GM21737 (cell line): ENCODE measurements around the gene CNN2.

Experiments used
- ATAC-seq: cut with Tn5 transposase; IDR thresholded peaks from one replicate; pipeline ENCODE4 v1.9.1; 2021; ENCODE audit warnings: mild to moderate bottlenecking, moderate library complexity; ENCODE audit not compliant: unreplicated experiment

CNN2 gene

DNA sequence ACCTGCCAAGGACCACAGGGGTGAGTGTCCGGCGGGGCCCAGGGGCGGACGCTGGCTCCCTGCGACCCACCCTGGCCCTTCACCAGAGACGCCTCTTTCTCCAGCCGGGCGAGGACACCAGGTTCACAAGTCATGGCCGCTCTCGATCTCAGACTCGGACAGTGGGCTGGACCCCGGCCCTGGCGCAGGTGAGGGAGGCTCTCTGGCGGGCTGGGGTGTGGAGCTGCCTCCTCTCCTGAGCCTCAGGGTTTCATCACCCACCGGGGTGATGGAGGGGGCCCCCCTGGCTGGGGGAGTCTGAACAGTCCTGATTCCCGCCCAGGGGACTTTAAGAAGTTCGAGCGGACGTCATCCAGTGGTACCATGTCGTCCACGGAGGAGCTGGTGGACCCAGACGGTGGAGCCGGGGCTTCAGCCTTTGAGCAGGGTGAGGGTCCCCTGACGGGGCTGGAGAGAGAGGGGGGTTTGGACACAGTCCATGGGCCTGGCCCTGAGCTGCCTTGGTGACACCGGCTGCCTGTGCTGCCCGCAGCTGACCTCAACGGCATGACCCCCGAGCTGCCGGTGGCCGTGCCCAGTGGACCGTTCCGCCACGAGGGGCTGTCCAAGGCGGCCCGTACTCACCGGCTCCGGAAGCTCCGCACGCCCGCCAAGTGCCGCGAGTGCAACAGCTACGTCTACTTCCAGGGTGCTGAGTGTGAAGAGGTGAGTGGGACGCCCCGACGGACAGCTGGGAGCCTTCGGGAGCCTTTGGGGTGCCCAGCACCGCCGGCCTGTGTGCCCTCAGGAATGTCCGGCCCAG, 54.2 kb downstream of the CNN2 start:
- no peak for ATAC-seq

DNA sequence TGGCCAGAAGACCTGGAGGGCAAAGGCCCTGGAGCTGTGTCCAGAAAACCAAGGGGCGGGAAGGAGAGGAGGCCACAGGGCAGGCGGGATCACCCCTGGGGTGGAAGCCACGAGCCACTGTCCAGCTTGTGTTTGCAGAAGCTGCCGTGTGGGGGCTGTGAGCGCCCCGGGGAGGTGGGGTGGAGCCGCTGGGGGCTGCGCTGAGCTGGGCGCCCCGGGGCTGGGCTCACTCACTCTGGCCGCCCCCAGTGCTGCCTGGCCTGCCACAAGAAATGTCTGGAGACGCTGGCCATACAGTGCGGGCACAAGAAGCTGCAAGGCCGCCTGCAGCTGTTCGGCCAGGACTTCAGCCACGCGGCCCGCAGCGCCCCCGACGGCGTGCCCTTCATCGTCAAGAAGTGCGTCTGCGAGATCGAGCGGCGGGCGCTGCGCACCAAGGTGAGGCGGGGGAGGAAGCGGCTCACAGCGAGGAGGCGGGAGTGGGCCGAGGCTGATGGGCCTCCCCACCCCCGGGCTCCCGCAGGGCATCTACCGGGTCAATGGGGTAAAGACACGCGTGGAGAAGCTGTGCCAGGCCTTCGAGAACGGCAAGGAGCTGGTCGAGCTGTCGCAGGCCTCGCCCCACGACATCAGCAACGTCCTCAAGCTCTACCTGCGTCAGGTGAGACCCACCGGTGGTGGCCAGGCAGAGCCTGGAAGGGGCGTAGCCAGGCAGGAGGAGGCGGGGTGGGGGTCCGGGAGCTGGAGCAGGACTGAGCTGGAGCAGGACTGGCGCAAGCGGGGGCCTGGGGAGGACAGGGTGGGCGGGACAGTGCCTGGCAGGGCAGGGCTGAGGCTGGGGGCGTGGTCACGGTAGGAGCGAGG, 55.1 kb downstream of the CNN2 start:
- no peak for ATAC-seq

DNA sequence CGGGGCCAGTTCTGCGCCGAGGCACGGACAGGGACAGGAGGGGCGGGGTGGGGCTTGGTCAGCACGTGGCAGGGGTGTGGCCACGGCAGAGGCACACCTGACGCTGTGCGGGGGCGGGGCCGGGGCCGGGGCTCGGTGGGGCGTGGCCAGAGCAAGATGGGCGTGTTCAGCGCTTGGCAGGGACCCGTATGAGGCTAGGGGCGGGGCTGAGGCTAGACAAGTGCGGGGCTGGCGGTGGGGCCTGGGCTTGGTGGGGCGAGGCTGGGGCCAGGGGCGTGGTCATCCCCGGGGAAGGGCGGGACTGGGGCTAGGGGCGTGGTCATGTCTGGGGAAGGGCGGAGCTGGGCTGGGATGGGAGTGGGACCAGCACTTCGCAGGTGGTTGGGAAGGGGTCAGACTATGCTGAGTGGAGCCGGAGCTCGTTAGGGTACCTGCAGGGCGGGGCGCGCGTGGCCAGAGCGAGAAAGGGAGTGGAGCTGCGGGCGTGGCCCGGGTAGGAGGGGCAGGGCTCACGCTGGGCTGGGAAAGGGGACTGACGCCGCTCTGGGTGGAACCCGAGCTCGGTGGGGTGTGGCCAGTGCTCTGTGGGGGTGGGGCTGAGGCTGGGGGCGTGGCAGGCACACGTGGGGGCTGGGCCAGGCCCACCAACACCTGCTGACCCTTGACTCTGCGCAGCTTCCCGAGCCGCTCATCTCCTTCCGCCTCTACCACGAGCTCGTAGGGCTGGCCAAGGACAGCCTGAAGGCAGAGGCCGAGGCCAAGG, 55.9 kb downstream of the CNN2 start:
- no peak for ATAC-seq

DNA sequence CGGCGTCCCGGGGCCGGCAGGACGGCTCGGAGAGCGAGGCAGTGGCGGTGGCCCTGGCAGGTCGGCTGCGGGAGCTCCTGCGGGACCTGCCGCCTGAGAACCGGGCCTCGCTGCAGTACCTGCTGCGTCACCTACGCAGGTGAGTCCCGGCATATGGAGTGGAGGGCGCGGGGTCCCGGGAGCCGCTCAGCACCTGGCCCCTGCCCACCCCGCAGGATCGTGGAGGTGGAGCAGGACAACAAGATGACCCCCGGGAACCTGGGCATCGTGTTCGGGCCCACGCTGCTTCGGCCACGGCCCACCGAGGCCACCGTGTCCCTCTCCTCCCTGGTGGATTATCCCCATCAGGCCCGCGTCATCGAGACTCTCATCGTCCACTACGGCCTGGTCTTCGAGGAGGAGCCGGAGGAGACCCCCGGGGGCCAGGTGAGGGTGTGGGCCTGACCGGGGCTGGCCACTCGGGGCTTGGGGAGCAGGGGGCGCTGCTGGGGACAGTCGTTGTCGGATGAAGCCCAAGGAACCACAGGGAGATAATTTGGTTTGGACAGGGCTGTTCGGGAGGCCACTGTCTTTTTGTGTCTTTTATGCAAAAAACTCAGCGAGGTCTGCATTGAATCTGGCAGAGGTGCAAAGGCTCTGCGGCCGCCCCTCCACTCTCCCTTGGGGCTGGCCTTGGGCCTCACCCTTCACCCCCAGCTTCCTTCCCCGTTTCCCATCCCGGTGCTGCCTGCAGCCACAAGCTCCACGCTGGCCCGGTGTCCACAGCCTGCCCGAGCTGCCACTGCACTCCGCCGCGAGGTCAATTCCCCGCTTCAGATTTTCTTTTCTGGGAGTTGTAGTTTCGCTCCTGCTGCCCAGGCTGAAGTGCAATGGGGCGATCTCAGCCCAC, 56.8 kb downstream of the CNN2 start:
- ATAC-seq: no peak

DNA sequence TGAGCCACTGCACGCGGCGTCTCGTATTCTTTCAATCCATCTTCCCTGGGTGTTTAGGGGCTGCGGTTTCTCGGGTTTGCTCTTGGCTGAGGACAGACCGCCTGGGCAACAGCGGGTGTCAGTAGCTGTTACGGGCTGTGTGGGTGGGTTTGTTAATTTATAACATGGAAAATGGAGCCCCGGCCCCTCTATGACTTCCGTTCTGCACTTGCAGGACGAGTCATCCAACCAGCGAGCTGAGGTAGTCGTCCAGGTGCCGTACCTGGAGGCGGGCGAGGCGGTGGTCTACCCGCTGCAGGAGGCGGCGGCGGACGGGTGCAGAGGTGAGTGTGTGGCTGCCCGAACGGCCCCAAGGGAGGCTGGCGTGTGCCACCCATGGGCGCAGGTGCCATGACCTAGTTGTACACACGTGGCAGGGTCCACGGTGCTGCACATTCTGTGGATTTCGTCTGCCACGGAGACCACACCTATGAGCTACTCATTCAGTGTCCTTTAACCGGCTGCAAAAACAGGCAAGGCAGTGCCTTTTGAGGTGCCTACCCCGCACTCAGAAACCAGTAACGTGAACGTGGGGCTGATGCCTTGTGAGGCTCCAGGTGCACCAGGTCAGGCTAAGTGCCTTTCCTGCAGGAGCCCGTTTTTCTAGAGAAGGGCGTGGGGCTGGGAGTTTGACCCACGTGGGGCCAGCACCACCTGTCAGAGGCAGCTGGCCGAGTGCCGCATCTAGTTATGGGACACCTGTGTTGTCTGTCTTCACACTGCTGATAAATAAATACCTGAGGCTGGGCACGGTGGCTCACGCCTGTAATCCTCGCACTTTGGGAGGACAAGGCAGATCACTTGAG, 57.8 kb downstream of the CNN2 start:
- no peak for ATAC-seq

DNA sequence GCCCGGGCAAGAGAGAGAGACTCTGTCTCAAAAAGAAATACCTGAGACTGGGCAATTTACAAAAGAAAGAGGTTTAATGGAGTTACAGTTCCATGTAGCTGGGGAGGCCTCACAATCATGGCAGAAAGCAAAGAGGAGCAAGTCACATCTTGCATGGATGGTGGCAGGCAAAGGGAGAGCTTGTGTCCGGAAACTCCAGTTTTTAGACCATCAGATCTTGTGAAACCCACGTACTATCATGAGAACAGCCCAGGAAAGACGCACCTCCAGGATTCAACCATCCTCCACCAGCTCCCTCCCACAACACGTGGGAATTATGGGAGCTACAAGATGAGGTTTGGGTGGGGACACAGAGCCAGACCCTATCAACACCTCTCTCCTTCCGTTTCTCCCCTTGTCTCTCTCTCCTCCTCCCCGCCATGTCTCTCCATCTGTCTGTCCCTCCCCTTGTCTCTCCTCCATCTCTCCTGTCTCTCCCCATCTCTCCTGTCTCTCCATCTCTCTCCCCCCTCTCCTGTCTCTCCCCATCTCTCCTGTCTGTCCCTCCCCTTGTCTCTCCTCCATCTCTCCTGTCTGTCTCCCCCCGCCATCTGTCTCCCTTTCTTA, 58.7 kb downstream of the CNN2 start:
- ATAC-seq: no peak

DNA sequence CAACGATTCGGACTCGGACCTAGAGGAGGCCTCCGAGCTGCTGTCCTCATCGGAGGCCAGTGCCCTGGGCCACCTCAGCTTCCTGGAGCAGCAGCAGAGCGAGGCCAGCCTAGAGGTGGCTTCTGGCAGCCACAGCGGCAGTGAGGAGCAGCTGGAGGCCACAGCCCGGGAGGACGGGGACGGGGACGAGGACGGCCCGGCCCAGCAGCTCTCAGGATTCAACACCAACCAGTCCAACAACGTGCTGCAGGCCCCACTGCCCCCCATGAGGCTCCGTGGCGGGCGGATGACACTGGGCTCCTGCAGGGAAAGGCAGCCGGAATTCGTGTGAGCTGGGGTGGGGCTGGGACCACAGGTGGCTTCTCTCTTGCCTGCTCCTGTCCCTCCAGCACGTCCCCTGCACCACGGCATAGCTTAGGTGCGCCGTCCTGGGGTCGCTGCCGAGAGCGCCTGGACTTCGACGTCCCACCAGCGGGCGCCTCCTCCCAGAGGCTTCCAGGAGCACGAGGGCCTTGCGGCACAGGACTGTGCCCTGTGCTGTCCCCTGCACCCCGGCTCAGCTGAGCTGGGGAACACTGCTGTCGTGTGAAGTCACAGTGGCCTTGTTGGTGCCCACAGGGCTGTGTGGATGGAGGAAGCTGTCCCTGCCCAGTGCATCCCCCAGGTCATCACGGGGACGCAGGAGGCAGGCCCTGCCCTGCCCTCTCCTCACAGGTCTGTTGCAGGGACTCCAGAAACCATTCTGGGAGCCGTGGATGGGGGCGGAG, 59.5 kb downstream of the CNN2 start:
- no peak for ATAC-seq

DNA sequence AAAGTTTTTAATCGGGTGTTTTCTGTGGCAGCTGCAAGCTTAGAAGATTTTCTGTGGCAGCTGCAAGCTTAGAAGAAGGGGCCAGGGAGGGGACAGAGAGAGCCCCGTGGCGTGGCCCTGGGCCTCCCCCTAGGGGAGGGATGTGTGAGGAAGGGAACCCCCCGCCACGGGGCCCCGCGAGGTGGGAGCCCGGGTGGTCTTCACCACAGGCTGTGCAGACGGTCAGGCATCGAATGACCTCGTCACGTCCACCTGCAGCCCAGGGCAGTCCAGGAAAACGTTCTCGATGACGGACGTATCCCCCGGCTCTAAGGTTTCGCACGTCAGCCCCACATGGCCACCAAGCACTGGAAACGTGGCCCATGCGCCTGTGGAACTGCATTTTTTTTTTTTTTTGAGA, 60.2 kb downstream of the CNN2 start:
- no peak for ATAC-seq

DNA sequence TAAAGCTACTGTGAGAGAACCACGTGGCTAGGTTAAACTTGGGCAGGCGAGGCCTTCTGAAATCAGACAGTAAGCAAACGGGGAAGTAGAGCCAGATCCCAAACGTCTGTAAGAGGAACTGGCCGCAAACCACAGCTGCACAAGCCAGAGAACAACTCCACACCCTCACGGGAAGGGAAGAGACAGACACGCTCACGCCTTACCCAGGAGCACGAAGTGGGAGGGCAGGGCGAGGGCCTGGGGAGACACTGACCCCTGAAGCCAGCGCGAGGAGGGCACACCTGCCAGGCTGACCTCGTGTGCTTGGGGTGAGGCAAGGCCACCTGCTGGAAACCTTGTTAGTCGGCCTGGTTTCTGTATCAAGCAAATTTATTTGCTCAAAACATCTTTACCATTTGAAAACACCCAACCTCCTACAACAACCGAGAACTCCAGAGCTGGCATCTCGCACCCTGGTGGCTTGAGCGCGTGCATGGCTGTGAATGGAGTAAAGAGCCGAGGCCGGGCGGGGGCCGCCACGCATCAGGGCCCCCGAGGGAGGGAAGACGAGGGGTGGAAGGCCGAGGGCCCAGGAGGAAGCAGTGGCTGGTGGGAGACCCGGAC, 61.5 kb downstream of the CNN2 start:
- ATAC-seq: no peak

DNA sequence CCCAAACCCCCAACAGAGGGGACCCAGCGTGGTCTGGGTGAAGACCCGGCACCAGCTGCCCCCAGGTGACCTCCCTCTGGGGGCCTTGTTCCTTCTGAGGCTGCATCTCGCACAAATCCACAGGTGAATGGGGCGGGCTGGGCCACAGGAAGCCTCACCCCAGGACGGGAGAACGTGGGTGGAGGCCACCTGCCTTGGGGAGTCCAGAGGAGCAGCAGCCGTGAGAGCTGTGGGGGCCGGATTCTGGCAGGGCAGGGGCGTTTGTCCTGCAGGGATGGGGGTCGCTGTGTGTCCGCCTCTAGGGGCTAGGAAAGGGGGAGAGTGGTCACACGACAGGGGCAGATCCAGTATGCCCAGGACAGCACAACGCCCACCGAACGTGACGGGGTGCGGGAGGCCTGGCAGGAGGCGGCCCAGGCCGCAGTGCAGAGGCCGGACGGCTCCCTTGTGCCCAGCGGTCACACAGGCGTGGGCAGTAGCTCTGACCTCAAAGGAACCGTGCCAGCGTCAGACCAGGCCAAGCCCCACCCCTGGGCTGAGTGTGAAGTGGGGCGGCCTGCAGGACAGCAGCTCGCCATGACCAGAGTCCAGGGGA, 62.1 kb downstream of the CNN2 start:
- ATAC-seq: no peak
